SK-N-MC (cell line): Measurements from ENCODE around the gene RPL26.

Experiments
- EZH2 ChIP-seq: fragments of 200-600 bp; sonication (generic); IDR thresholded peaks from one replicate; pipeline ENCODE4 v1.6.1; 2017; ENCODE audit warnings: antibody characterized with exemption
- FOXP2 ChIP-seq: optimal IDR thresholded peaks from 2 replicates; pipeline ENCODE3; 2011; ENCODE audit warnings: mild to moderate bottlenecking, moderate library complexity; ENCODE audit not compliant: insufficient read depth; ENCODE audit errors: extremely low read length, control extremely low read depth
- POLR2AphosphoS5 ChIP-seq: IDR thresholded peaks from 2 replicates; pipeline ENCODE4 v1.6.1; 2012; ENCODE audit warnings: mild to moderate bottlenecking, low read depth, low read length, borderline replicate concordance

- TF ChIP-seq EZH2 (no peak), POLR2AphosphoS5 (no peak), FOXP2 (no peak)
These were observed 50.9 kb downstream of the RPL26 start for GRCh38 chr17:8332128-8332527.
